Fibroblast of lung (primary cell): ENCODE results near the gene LITAFD. TPM values are rescaled to one million over a fixed set of nuclear protein-coding genes. Genes with fewer than 3 reads are reported as not detected.
A peak's percentile ranks its signal among the peaks of the same experiment; 100 is the strongest.

ENCODE experiments used
- DNase-seq, 2 donors: peaks; one replicate each; pipeline versions ENCODE4 v3.0.0 to v3.0.0-alpha.2; 2010; ENCODE audit warnings: low read depth in 2 of 2
- H2AFZ ChIP-seq: 2 replicates; pipeline ENCODE4 v1.5.1; 2012; ENCODE audit warnings: low read length, control low read depth, inconsistent platforms
- H3K27ac ChIP-seq: 2 replicates; pipeline ENCODE4 v1.5.1; 2011; ENCODE audit warnings: low read length, control low read depth; ENCODE audit not compliant: insufficient read depth
- H3K27me3 ChIP-seq: 2 replicates; pipeline ENCODE4 v1.5.1; 2011; ENCODE audit warnings: mild to moderate bottlenecking, low read length; ENCODE audit not compliant: control insufficient read depth, insufficient read depth
- H3K36me3 ChIP-seq: 2 replicates; pipeline ENCODE4 v1.5.1; 2011; ENCODE audit warnings: low read length; ENCODE audit not compliant: control insufficient read depth, insufficient read depth
- H3K4me1 ChIP-seq: 2 replicates; pipeline ENCODE4 v1.5.1; 2011; ENCODE audit warnings: low read length; ENCODE audit not compliant: control insufficient read depth, insufficient read depth; ENCODE audit errors: extremely low read depth
- H3K4me2 ChIP-seq: 2 replicates; pipeline ENCODE4 v1.5.1; 2011; ENCODE audit warnings: low read length, control low read depth; ENCODE audit not compliant: insufficient read depth; ENCODE audit errors: extremely low read depth
- H3K4me3 ChIP-seq, 4 experiments: fragments of 200-600 bp in 1 of 4; sonication (generic) in 1 of 4; replicated peaks in 1 of 4; 2 replicates each; pipeline ENCODE4 v1.5.1; 2011 to 2016; ENCODE audit warnings: low read length in 4 of 4, low read depth in 3 of 4, mild to moderate bottlenecking in 3 of 4, control low read depth in 2 of 4, inconsistent platforms in 1 of 4, mixed read lengths in 1 of 4; ENCODE audit not compliant: insufficient read depth in 1 of 4; ENCODE audit errors: control extremely low read depth in 1 of 4
- H3K79me2 ChIP-seq: 2 replicates; pipeline ENCODE4 v1.5.1; 2012; ENCODE audit warnings: mild to moderate bottlenecking, low read length, inconsistent platforms; ENCODE audit not compliant: control insufficient read depth, insufficient read depth
- H3K9ac ChIP-seq: 2 replicates; pipeline ENCODE4 v1.5.1; 2011; ENCODE audit warnings: mild to moderate bottlenecking, low read length, control low read depth; ENCODE audit not compliant: insufficient read depth
- H3K9me3 ChIP-seq: 2 replicates; pipeline ENCODE4 v1.5.1; 2012; ENCODE audit warnings: low read depth, low read length; ENCODE audit not compliant: control insufficient read depth, insufficient read depth
- H4K20me1 ChIP-seq: 2 replicates; pipeline ENCODE4 v1.5.1; 2011; ENCODE audit warnings: low read length; ENCODE audit not compliant: control insufficient read depth, insufficient read depth; ENCODE audit errors: extremely low read depth
- CTCF ChIP-seq, 2 donors: IDR thresholded peaks in 1 of 2; conservative IDR thresholded peaks in 1 of 2; 1 replicate in 1 of 2; 2 replicates in 1 of 2; pipeline ENCODE4 v1.5.1; 2011 to 2012; ENCODE audit warnings: low read length in 2 of 2, control low read depth in 1 of 2, inconsistent platforms in 1 of 2, low read depth in 1 of 2, mild to moderate bottlenecking in 1 of 2
- EZH2 ChIP-seq: IDR thresholded peaks from 2 replicates; pipeline ENCODE4 v1.5.1; 2012; ENCODE audit warnings: low read length, control low read depth, mild to moderate bottlenecking; ENCODE audit errors: missing control alignments
- polyA plus RNA-seq, 2 donors: library from polyadenylated mRNA; depleted of rRNA in 1 of 2; stranded (reverse) in 1 of 2; unstranded in 1 of 2; fragments of >200 nt; gene quantifications; 2 replicates each; pipeline ENCODE4 v1.2.1, GENCODE V29; 2011 to 2012; ENCODE audit warnings: missing spikeins in 1 of 2
- total RNA-seq: library from RNA; depleted of rRNA; stranded (reverse); fragments of >200 nt; gene quantifications from 2 replicates; pipeline ENCODE4 v1.2.1, GENCODE V29; 2014

LITAFD gene
- total and polyA plus RNA-seq, 2 donors (not counting 1 experiment from before 2014, with no cell fraction given), result not detected

GRCh38 chr16:8905795-8906591 lies 23.8 kb downstream of the LITAFD start:
- H4K20me1 ChIP-seq, result no peaks in the 10 kb centered on the region
- DNase-seq, result no peak

GRCh38 chr16:8907096-8907495 lies 24.9 kb downstream of the LITAFD start:
- TF ChIP-seq CTCF (conservative IDR thresholded peaks at IDR 0.05 in 1 of 2, IDR thresholded peaks at IDR 0.05 in 1 of 2; ENCODE audit: low read depth in 1 of 2, low read length in 2 of 2), result no peak
- TF ChIP-seq EZH2, result no peak
- H3K36me3 ChIP-seq, result peaks cover 10% of the 10 kb centered on the region
- H3K79me2 ChIP-seq, result peaks cover 2% of the 10 kb centered on the region
- H3K27me3 ChIP-seq, result no peaks in the 10 kb centered on the region
- no peak overlapping the region for H2AFZ ChIP-seq
- H3K4me1 ChIP-seq, result no peaks in the 10 kb centered on the region
- no peaks in the 10 kb centered on the region for H3K9me3 ChIP-seq
- no peak overlapping the region for H3K9ac ChIP-seq
- DNase-seq, result peak in 1 of 2 donors; percentile 42
- no peaks in the 10 kb centered on the region for H4K20me1 ChIP-seq
- H3K27ac ChIP-seq, result no peak overlapping the region
- no peak overlapping the region for H3K4me3 ChIP-seq
- no peak overlapping the region for H3K4me2 ChIP-seq

More at GRCh38 chr16:8905795-8906591, 23.8 kb downstream of the LITAFD start:
- Histone ChIP-seq H3K27me3 (no peaks in the 10 kb centered on the region), H3K9me3 (no peaks in the 10 kb centered on the region), H3K4me1 (no peaks in the 10 kb centered on the region), H3K9ac (no peak overlapping the region), H3K36me3 (peaks cover 12% of the 10 kb centered on the region), H3K27ac (no peak overlapping the region), H3K4me2 (no peak overlapping the region), H2AFZ (no peak overlapping the region), H3K4me3 (no peak overlapping the region), H3K79me2 (peaks cover 2% of the 10 kb centered on the region)
- TF ChIP-seq CTCF (conservative IDR thresholded peaks at IDR 0.05 in 1 of 2, IDR thresholded peaks at IDR 0.05 in 1 of 2; ENCODE audit: low read depth in 1 of 2, low read length in 2 of 2), result peak; percentile 13 to 28
- TF ChIP-seq EZH2, result no peak

GRCh38 chr16:8908810-8909468 lies 26.8 kb downstream of the LITAFD start:
- Histone ChIP-seq H3K27me3 (no peaks in the 10 kb centered on the region), H3K4me1 (no peaks in the 10 kb centered on the region), H4K20me1 (no peaks in the 10 kb centered on the region), H3K4me3 (no peak overlapping the region), H3K27ac (no peak overlapping the region), H3K79me2 (peaks cover 2% of the 10 kb centered on the region), H3K9ac (no peak overlapping the region), H2AFZ (no peak overlapping the region), H3K9me3 (no peaks in the 10 kb centered on the region), H3K4me2 (no peak overlapping the region), H3K36me3 (peaks cover 9% of the 10 kb centered on the region)
- TF ChIP-seq EZH2 (no peak), CTCF (conservative IDR thresholded peaks at IDR 0.05 in 1 of 2, IDR thresholded peaks at IDR 0.05 in 1 of 2; ENCODE audit: low read depth in 1 of 2, low read length in 2 of 2) (no peak)
- no peak for DNase-seq
